ENCODE data around the gene KCNN4.

GRCh38 chr19:43779820-43780219, 953 bp downstream of the KCNN4 start:
- TF ChIP-seq GATA3 (IDR thresholded peaks at IDR 0.05; ENCODE audit: low read depth, low read length) (no peak), GATA2 (IDR thresholded peaks at IDR 0.05; ENCODE audit: low read depth, low read length) (no peak)
